Mononuclear cell (primary cell): ENCODE measurements around the gene MCU. TPM values are rescaled to one million over a fixed set of nuclear protein-coding genes. Genes with fewer than 3 reads are reported as not detected.

ENCODE experiments used
- total RNA-seq: library from RNA; depleted of rRNA; stranded (reverse); fragments of >200 nt; gene quantifications from one replicate; pipeline ENCODE4 v1.2.3, GENCODE V29; 2012

The MCU gene
- total RNA-seq, 1 donor: 12.0 TPM

Other genes starting within 250 kb of the MCU start
- gene MICU1, start 66.1 kb upstream of the MCU start, total RNA-seq: 25.5 TPM
- gene OIT3, start 201.6 kb downstream of the MCU start, total RNA-seq: 0.21 TPM